Urinary bladder (tissue), 4 donors: Measurements from ENCODE around the gene ESYT2. TPM values are rescaled to one million over a fixed set of nuclear protein-coding genes. Genes with fewer than 3 reads are reported as not detected.

Source experiments
- DNase-seq: peaks from one replicate; pipeline ENCODE4 v3.0.0-alpha.2; 2015; ENCODE audit errors: extremely low spot score
- H3K27ac ChIP-seq: one replicate; pipeline ENCODE4 v1.5.1; 2013; ENCODE audit warnings: low read depth, mild to moderate bottlenecking, moderate library complexity
- H3K36me3 ChIP-seq: one replicate; pipeline ENCODE4 v1.6.1; 2013; ENCODE audit warnings: mild to moderate bottlenecking, moderate library complexity; ENCODE audit not compliant: insufficient read depth
- H3K4me1 ChIP-seq: one replicate; pipeline ENCODE4 v1.6.1; 2013; ENCODE audit warnings: mild to moderate bottlenecking, moderate library complexity; ENCODE audit not compliant: insufficient read depth
- H3K4me3 ChIP-seq: one replicate; pipeline ENCODE4 v1.5.1; 2013; ENCODE audit warnings: low read depth, low read length
- WGBS: extraction: QIAGEN DNeasy Blood & Tissue Kit; methylation state at CpG from one replicate; pipeline ENCODE4 v1.1.7; 2013; 5-methylcytosine and 5-hydroxymethylcytosine counted together
- polyA plus RNA-seq: library from polyadenylated mRNA; stranded (reverse); fragments of 200-250 nt; gene quantifications from one replicate; pipeline ENCODE4 v1.2.3, GENCODE V29; 2013
- total RNA-seq: library from RNA; depleted of rRNA; stranded (reverse); fragments of >200 nt; gene quantifications from one replicate; pipeline ENCODE4 v1.2.3, GENCODE V29; 2014
- donor health status: healthy with polysubstance abuse.
- donor health status: healthy.

The ESYT2 gene
- total and polyA plus RNA-seq, 2 donors: 61.5 to 106 TPM

GRCh38 chr7:158726277-158726807 is 103.0 kb downstream of the ESYT2 start:
- no peak for DNase-seq
- 92% methylated on average over 4 of the region's 4 CpGs for WGBS
- no peak overlapping the region for H3K27ac ChIP-seq
- H3K4me1 ChIP-seq: no peaks in the 10 kb centered on the region
- H3K36me3 ChIP-seq: no peaks in the 10 kb centered on the region
- no peak overlapping the region for H3K4me3 ChIP-seq

- H3K27ac ChIP-seq: no peak overlapping the region
- DNase-seq: no peak
- WGBS: 79% methylated on average over 4 of the region's 4 CpGs
- H3K4me1 ChIP-seq: no peaks in the 10 kb centered on the region
- no peaks in the 10 kb centered on the region for H3K36me3 ChIP-seq
- no peak overlapping the region for H3K4me3 ChIP-seq
Observed at GRCh38 chr7:158725506-158725800, 103.9 kb downstream of the ESYT2 start.

- 92% methylated on average over 21 of the region's 21 CpGs for WGBS
- no peak overlapping the region for H3K27ac ChIP-seq
Observed at GRCh38 chr7:158724658-158725505, 104.4 kb downstream of the ESYT2 start.

GRCh38 chr7:158723714-158724385 is 105.5 kb downstream of the ESYT2 start:
- Histone ChIP-seq H3K4me3 (no peak overlapping the region), H3K36me3 (no peaks in the 10 kb centered on the region), H3K27ac (no peak overlapping the region), H3K4me1 (no peaks in the 10 kb centered on the region)
- 82% methylated on average over 12 of the region's 12 CpGs for WGBS
- no peak for DNase-seq

More at GRCh38 chr7:158724658-158725505, 104.4 kb downstream of the ESYT2 start:
- H3K36me3 ChIP-seq: no peaks in the 10 kb centered on the region
- H3K4me1 ChIP-seq: no peaks in the 10 kb centered on the region
- DNase-seq: no peak
- H3K4me3 ChIP-seq: no peak overlapping the region

- H3K4me3 ChIP-seq: no peak overlapping the region
- DNase-seq: no peak
- WGBS: 84% methylated on average over 13 of the region's 13 CpGs
- no peaks in the 10 kb centered on the region for H3K36me3 ChIP-seq
- no peaks in the 10 kb centered on the region for H3K4me1 ChIP-seq
- no peak overlapping the region for H3K27ac ChIP-seq
Observed at GRCh38 chr7:158723266-158723665, 106.0 kb downstream of the ESYT2 start.

- no peaks in the 10 kb centered on the region for H3K36me3 ChIP-seq
- no peak overlapping the region for H3K4me3 ChIP-seq
- no peak for DNase-seq
- no peak overlapping the region for H3K27ac ChIP-seq
- H3K4me1 ChIP-seq: no peaks in the 10 kb centered on the region
- WGBS: 91% methylated on average over 6 of the region's 6 CpGs
Observed at GRCh38 chr7:158722574-158723237, 106.6 kb downstream of the ESYT2 start.

- no peak for DNase-seq
- no peak overlapping the region for H3K4me3 ChIP-seq
- no peaks in the 10 kb centered on the region for H3K36me3 ChIP-seq
- no peaks in the 10 kb centered on the region for H3K4me1 ChIP-seq
- no peak overlapping the region for H3K27ac ChIP-seq
- 88% methylated on average over 9 of the region's 9 CpGs for WGBS
Observed at GRCh38 chr7:158720112-158720511, 109.2 kb downstream of the ESYT2 start.

GRCh38 chr7:158716802-158717201 is 112.5 kb downstream of the ESYT2 start:
- Histone ChIP-seq H3K27ac (no peak overlapping the region), H3K4me1 (no peaks in the 10 kb centered on the region), H3K4me3 (no peak overlapping the region), H3K36me3 (no peaks in the 10 kb centered on the region)
- DNase-seq: no peak
- 84% methylated on average over 1 of the region's 1 CpG for WGBS

GRCh38 chr7:158710651-158711102 is 118.6 kb downstream of the ESYT2 start:
- whole genome bisulfite sequencing: 81% methylated on average over 7 of the region's 7 CpGs
- Histone ChIP-seq H3K27ac (no peak overlapping the region), H3K4me3 (no peak overlapping the region), H3K36me3 (no peaks in the 10 kb centered on the region), H3K4me1 (no peaks in the 10 kb centered on the region)
- DNase-seq: no peak

GRCh38 chr7:158707610-158708009 is 121.7 kb downstream of the ESYT2 start:
- H3K36me3 ChIP-seq: no peaks in the 10 kb centered on the region
- WGBS: 59% methylated on average over 4 of the region's 4 CpGs
- H3K27ac ChIP-seq: no peak overlapping the region
- no peak overlapping the region for H3K4me3 ChIP-seq
- no peak for DNase-seq
- no peaks in the 10 kb centered on the region for H3K4me1 ChIP-seq

GRCh38 chr7:158706710-158707590 is 122.4 kb downstream of the ESYT2 start:
- no peak overlapping the region for H3K27ac ChIP-seq
- no peaks in the 10 kb centered on the region for H3K4me1 ChIP-seq
- no peaks in the 10 kb centered on the region for H3K36me3 ChIP-seq
- WGBS: 96% methylated on average over 29 of the region's 29 CpGs
- no peak overlapping the region for H3K4me3 ChIP-seq
- no peak for DNase-seq

- Histone ChIP-seq H3K36me3 (no peaks in the 10 kb centered on the region), H3K4me3 (no peak overlapping the region), H3K4me1 (no peaks in the 10 kb centered on the region), H3K27ac (no peak overlapping the region)
- 66% methylated on average over 5 of the region's 5 CpGs for WGBS
- no peak for DNase-seq
Observed at GRCh38 chr7:158706273-158706704, 123.0 kb downstream of the ESYT2 start.
